GM23338 (cell line): ENCODE measurements around the gene DRD4. TPM values are rescaled to one million over a fixed set of nuclear protein-coding genes. Genes with fewer than 3 reads are reported as not detected.
A peak's percentile ranks its signal among the peaks of the same experiment; 100 is the strongest.

Experiments used
- ATAC-seq: fragments of 200-7000 bp; cut with Tn5 transposase; 3 replicates; pipeline ENCODE4 v1.9.1; 2020
- DNase-seq: peaks from one replicate; pipeline ENCODE4 v3.0.0-alpha.2; 2015; ENCODE audit warnings: low spot score
- H2AFZ ChIP-seq: fragments of 200-600 bp; sonication (generic); 2 replicates; pipeline ENCODE4 v1.8.0; 2016; ENCODE audit warnings: antibody characterized with exemption, mild to moderate bottlenecking, moderate library complexity
- H3F3A ChIP-seq: fragments of 200-600 bp; sonication (generic); replicated peaks from 2 replicates; pipeline ENCODE4 v1.8.0; 2017; ENCODE audit warnings: antibody characterized with exemption, mixed run types, low read depth
- H3K27ac ChIP-seq: fragments of 200-600 bp; sonication (generic); 2 replicates; pipeline ENCODE4 v1.6.1; 2016; ENCODE audit warnings: low read depth
- H3K27me3 ChIP-seq: fragments of 200-600 bp; sonication (generic); 2 replicates; pipeline ENCODE4 v1.8.0; 2016; ENCODE audit warnings: mild to moderate bottlenecking, mixed run types, moderate library complexity; ENCODE audit not compliant: insufficient read depth
- H3K36me3 ChIP-seq: fragments of 200-600 bp; sonication (generic); 2 replicates; pipeline ENCODE4 v1.8.0; 2016; ENCODE audit warnings: mild to moderate bottlenecking; ENCODE audit not compliant: insufficient read depth
- H3K4me1 ChIP-seq: fragments of 200-600 bp; sonication (generic); 2 replicates; pipeline ENCODE4 v1.8.0; 2016; ENCODE audit warnings: mild to moderate bottlenecking, moderate library complexity; ENCODE audit not compliant: insufficient read depth
- H3K4me2 ChIP-seq: fragments of 200-600 bp; sonication (generic); 2 replicates; pipeline ENCODE4 v1.7.1; 2017; ENCODE audit warnings: mixed run types
- H3K4me3 ChIP-seq: fragments of 200-600 bp; sonication (generic); 2 replicates; pipeline ENCODE4 v1.6.1; 2016; ENCODE audit warnings: mixed run types
- H3K79me2 ChIP-seq: fragments of 200-600 bp; sonication (generic); replicated peaks from 2 replicates; pipeline ENCODE4 v1.8.0; 2017; ENCODE audit warnings: mild to moderate bottlenecking; ENCODE audit not compliant: insufficient read depth
- H3K9me2 ChIP-seq: fragments of 200-600 bp; sonication (generic); 2 replicates; pipeline ENCODE4 v1.8.0; 2017; ENCODE audit not compliant: insufficient read depth
- H4K20me1 ChIP-seq: fragments of 200-600 bp; sonication (generic); replicated peaks from 2 replicates; pipeline ENCODE4 v1.8.0; 2017; ENCODE audit warnings: mild to moderate bottlenecking; ENCODE audit not compliant: insufficient read depth
- H3K27ac Mint-ChIP-seq: 2 replicates; pipeline ENCODE4 v1.8.0; 2020; ENCODE audit warnings: inconsistent platforms, mild to moderate bottlenecking, moderate library complexity, mixed read lengths
- H3K27me3 Mint-ChIP-seq: 3 replicates; pipeline ENCODE4 v1.8.0; 2022; ENCODE audit warnings: low read depth, mild to moderate bottlenecking, moderate library complexity, mixed read lengths, inconsistent platforms; ENCODE audit not compliant: insufficient read depth, poor library complexity
- H3K36me3 Mint-ChIP-seq: 3 replicates; pipeline ENCODE4 v1.8.0; 2021; ENCODE audit warnings: low read depth, mild to moderate bottlenecking, inconsistent platforms, moderate library complexity, mixed read lengths
- H3K4me1 Mint-ChIP-seq: 3 replicates; pipeline ENCODE4 v1.8.0; 2020; ENCODE audit warnings: mild to moderate bottlenecking, inconsistent platforms, mixed read lengths
- H3K4me3 Mint-ChIP-seq: 3 replicates; pipeline ENCODE4 v1.8.0; 2021; ENCODE audit warnings: moderate library complexity, mild to moderate bottlenecking, inconsistent platforms, mixed read lengths
- H3K9me3 Mint-ChIP-seq: 3 replicates; pipeline ENCODE4 v1.8.0; 2020; ENCODE audit warnings: moderate library complexity, mild to moderate bottlenecking, inconsistent platforms, mixed read lengths
- CREB1 ChIP-seq: fragments of 250-450 bp; sonication (Bioruptor Pico); IDR thresholded peaks from 2 replicates; pipeline ENCODE4 v1.5.0; 2020; ENCODE audit warnings: low read depth, mild to moderate bottlenecking, moderate library complexity
- CTCF ChIP-seq, 2 experiments: fragments of 200-600 bp in 1 of 2; sonication (generic) in 1 of 2; conservative IDR thresholded peaks; 2 replicates each; pipeline versions ENCODE4 v1.5.1 to v1.6.1; 2016 to 2017; ENCODE audit warnings: antibody characterized with exemption in 2 of 2, low read depth in 2 of 2, mild to moderate bottlenecking in 2 of 2, moderate library complexity in 1 of 2
- ETS1 ChIP-seq: IDR thresholded peaks from 2 replicates; pipeline ENCODE4 v1.6.1; 2016; ENCODE audit warnings: antibody characterized with exemption
- EZH2 ChIP-seq: fragments of 200-600 bp; sonication (generic); IDR thresholded peaks from one replicate; pipeline ENCODE4 v1.8.0; 2017; ENCODE audit warnings: antibody characterized with exemption, mild to moderate bottlenecking, low read depth; ENCODE audit not compliant: unreplicated experiment
- EZH2phosphoT487 ChIP-seq: fragments of 200-600 bp; sonication (generic); IDR thresholded peaks from one replicate; pipeline ENCODE4 v1.8.1; 2018; ENCODE audit warnings: antibody characterized with exemption; ENCODE audit not compliant: unreplicated experiment
- JUNB ChIP-seq: IDR thresholded peaks from one replicate; pipeline ENCODE4 v1.6.1; 2016; ENCODE audit warnings: antibody characterized with exemption; ENCODE audit not compliant: unreplicated experiment
- NANOG ChIP-seq: IDR thresholded peaks from 2 replicates; pipeline ENCODE4 v1.6.1; 2016; ENCODE audit warnings: antibody characterized with exemption, borderline replicate concordance
- POLR2AphosphoS5 ChIP-seq: IDR thresholded peaks from 2 replicates; pipeline ENCODE4 v1.6.1; 2016; ENCODE audit warnings: antibody characterized with exemption, low read depth
- REST ChIP-seq: IDR thresholded peaks from one replicate; pipeline ENCODE4 v1.6.1; 2018; ENCODE audit warnings: antibody characterized with exemption; ENCODE audit not compliant: unreplicated experiment
- STAT1 ChIP-seq: IDR thresholded peaks from one replicate; pipeline ENCODE4 v1.6.1; 2016; ENCODE audit warnings: antibody characterized with exemption; ENCODE audit not compliant: unreplicated experiment
- ZNF114 ChIP-seq: fragments of 250-450 bp; sonication (Bioruptor Pico); IDR thresholded peaks from 2 replicates; pipeline ENCODE4 v1.5.0; 2020; ENCODE audit warnings: mild to moderate bottlenecking, moderate library complexity
- ZNF331 ChIP-seq: fragments of 250-450 bp; sonication (Bioruptor Pico); IDR thresholded peaks from 2 replicates; pipeline ENCODE4 v1.5.0; 2020; ENCODE audit warnings: low read depth, mild to moderate bottlenecking, moderate library complexity
- polyA plus RNA-seq: library from polyadenylated mRNA; unstranded; fragments of >200 nt; fragmentation: Nextera tagmentation; extraction: Ambion mirVana; gene quantifications from 2 replicates; pipeline ENCODE4 v1.2.1, GENCODE V29; 2016
- total RNA-seq: library from RNA; depleted of rRNA; stranded (reverse); fragments of >200 nt; shearing (Covaris generic); gene quantifications from 2 replicates; pipeline ENCODE4 v1.2.3, GENCODE V29; 2014
- TF ChIP-seq, protein P1 (sequence below): fragments of 250-450 bp; sonication (Bioruptor Pico); IDR thresholded peaks from 2 replicates; pipeline ENCODE4 v1.5.0; 2020; ENCODE audit warnings: mild to moderate bottlenecking, moderate library complexity

Gene DRD4
- total and polyA plus RNA-seq, 2 experiments from 2014 or later = 1.0 to 1.8 TPM

GRCh38 chr11:626475-627307 is 10.4 kb upstream of the DRD4 start, which contains the start of gene SCT:
TSS of gene SCT (minus strand) at chr11:627181. CDS start at chr11:627143, 38 bp downstream.
- H3K4me3 Mint-ChIP-seq = peak within 1 kb of the TSS; percentile 66
- peaks cover 21% of the 10 kb centered on the region for H3K4me1 Mint-ChIP-seq
- Histone ChIP-seq H3K79me2 (no peaks in the 10 kb centered on the region), H3K27me3 (peaks cover 24% of the 10 kb centered on the region), H3K4me1 (peaks cover 4% of the 10 kb centered on the region; the same call in 1 of the 2 replicates), H3K4me2 (peak within 1 kb of the TSS; percentile 77), H3K27ac (no peak within 1 kb of the TSS), H3K9me2 (no peaks in the 10 kb centered on the region), H4K20me1 (no peaks in the 10 kb centered on the region), H3K4me3 (peak within 1 kb of the TSS; percentile 48; the same call in 1 of the 2 replicates), H2AFZ (no peak within 1 kb of the TSS), H3F3A (0 out of 2 replicates have a peak, but pooled peaks cover 9% of the 10 kb centered on the region), H3K36me3 (no peaks in the 10 kb centered on the region)
- DNase-seq (no peak), ATAC-seq (peak; percentile 26)
- TF ChIP-seq CREB1 (CRISPR knock-in tag) (no peak), JUNB (no peak), REST (no peak), POLR2AphosphoS5 (no peak), NANOG (no peak), STAT1 (no peak), ZNF331 (CRISPR knock-in tag) (no peak), ZNF114 (no peak), ETS1 (no peak), CTCF (conservative IDR thresholded peaks at IDR 0.05; ENCODE audit: low read depth in 2 of 2) (no peak), EZH2phosphoT487 (no peak), EZH2 (no peak)
- TF ChIP-seq, protein P1, sequence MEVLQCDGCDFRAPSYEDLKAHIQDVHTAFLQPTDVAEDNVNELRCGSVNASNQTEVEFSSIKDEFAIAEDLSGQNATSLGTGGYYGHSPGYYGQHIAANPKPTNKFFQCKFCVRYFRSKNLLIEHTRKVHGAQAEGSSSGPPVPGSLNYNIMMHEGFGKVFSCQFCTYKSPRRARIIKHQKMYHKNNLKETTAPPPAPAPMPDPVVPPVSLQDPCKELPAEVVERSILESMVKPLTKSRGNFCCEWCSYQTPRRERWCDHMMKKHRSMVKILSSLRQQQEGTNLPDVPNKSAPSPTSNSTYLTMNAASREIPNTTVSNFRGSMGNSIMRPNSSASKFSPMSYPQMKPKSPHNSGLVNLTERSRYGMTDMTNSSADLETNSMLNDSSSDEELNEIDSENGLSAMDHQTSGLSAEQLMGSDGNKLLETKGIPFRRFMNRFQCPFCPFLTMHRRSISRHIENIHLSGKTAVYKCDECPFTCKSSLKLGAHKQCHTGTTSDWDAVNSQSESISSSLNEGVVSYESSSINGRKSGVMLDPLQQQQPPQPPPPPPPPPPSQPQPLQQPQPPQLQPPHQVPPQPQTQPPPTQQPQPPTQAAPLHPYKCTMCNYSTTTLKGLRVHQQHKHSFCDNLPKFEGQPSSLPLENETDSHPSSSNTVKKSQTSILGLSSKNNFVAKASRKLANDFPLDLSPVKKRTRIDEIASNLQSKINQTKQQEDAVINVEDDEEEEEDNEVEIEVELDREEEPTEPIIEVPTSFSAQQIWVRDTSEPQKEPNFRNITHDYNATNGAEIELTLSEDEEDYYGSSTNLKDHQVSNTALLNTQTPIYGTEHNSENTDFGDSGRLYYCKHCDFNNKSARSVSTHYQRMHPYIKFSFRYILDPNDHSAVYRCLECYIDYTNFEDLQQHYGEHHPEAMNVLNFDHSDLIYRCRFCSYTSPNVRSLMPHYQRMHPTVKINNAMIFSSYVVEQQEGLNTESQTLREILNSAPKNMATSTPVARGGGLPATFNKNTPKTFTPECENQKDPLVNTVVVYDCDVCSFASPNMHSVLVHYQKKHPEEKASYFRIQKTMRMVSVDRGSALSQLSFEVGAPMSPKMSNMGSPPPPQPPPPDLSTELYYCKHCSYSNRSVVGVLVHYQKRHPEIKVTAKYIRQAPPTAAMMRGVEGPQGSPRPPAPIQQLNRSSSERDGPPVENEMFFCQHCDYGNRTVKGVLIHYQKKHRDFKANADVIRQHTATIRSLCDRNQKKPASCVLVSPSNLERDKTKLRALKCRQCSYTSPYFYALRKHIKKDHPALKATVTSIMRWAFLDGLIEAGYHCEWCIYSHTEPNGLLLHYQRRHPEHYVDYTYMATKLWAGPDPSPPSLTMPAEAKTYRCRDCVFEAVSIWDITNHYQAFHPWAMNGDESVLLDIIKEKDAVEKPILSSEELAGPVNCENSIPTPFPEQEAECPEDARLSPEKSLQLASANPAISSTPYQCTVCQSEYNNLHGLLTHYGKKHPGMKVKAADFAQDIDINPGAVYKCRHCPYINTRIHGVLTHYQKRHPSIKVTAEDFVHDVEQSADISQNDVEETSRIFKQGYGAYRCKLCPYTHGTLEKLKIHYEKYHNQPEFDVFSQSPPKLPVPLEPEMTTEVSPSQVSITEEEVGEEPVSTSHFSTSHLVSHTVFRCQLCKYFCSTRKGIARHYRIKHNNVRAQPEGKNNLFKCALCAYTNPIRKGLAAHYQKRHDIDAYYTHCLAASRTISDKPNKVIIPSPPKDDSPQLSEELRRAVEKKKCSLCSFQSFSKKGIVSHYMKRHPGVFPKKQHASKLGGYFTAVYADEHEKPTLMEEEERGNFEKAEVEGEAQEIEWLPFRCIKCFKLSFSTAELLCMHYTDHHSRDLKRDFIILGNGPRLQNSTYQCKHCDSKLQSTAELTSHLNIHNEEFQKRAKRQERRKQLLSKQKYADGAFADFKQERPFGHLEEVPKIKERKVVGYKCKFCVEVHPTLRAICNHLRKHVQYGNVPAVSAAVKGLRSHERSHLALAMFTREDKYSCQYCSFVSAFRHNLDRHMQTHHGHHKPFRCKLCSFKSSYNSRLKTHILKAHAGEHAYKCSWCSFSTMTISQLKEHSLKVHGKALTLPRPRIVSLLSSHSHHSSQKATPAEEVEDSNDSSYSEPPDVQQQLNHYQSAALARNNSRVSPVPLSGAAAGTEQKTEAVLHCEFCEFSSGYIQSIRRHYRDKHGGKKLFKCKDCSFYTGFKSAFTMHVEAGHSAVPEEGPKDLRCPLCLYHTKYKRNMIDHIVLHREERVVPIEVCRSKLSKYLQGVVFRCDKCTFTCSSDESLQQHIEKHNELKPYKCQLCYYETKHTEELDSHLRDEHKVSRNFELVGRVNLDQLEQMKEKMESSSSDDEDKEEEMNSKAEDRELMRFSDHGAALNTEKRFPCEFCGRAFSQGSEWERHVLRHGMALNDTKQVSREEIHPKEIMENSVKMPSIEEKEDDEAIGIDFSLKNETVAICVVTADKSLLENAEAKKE (CRISPR knock-in tag) = no peak
- peaks cover 3% of the 10 kb centered on the region; the same call in 1 of the 3 replicates for H3K36me3 Mint-ChIP-seq
- H3K9me3 Mint-ChIP-seq = peaks cover 15% of the 10 kb centered on the region
- no peak within 1 kb of the TSS for H3K27ac Mint-ChIP-seq
- peaks cover 32% of the 10 kb centered on the region for H3K27me3 Mint-ChIP-seq
